GM12801 (cell line): ENCODE results near the gene IQGAP2.

Experiments
- TF ChIP-seq, protein P1 (sequence below): IDR thresholded peaks from one replicate; pipeline ENCODE4 v1.5.1; 2011; ENCODE audit warnings: control low read depth; ENCODE audit not compliant: insufficient read length; ENCODE audit errors: extremely low read depth

The IQGAP2 gene

DNA sequence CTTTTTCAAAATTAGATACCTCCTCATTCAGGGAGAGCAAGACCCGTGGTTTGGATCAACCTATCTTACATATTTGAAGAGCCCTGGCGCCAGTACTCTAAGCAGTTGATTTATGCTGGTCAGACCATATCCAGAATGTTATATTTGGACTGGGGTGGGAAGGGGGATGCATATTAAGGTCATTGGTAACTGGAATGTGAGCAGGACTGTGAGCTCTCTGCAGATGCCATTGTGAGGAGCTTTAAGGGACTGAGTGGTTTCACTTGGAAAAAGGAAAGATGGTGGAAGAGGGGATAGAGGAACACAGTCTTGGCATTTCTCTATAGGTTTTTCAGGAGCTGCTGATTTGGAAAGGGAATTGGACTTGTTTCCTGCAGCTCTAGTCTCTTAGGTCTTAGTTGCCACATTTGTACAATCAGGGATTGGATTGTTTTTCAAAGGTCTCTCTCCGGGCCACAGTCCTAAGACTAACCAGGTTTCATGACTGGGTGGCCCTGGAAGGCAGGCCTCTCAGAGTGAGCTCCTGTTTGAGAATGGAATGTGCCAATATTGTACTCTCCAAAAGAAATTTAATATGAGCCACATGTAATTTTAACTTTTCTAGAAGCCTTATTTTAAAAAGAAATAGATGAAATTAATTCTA, 287.1 kb downstream of the IQGAP2 start:
- TF ChIP-seq, protein P1, sequence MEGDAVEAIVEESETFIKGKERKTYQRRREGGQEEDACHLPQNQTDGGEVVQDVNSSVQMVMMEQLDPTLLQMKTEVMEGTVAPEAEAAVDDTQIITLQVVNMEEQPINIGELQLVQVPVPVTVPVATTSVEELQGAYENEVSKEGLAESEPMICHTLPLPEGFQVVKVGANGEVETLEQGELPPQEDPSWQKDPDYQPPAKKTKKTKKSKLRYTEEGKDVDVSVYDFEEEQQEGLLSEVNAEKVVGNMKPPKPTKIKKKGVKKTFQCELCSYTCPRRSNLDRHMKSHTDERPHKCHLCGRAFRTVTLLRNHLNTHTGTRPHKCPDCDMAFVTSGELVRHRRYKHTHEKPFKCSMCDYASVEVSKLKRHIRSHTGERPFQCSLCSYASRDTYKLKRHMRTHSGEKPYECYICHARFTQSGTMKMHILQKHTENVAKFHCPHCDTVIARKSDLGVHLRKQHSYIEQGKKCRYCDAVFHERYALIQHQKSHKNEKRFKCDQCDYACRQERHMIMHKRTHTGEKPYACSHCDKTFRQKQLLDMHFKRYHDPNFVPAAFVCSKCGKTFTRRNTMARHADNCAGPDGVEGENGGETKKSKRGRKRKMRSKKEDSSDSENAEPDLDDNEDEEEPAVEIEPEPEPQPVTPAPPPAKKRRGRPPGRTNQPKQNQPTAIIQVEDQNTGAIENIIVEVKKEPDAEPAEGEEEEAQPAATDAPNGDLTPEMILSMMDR = no peak

GRCh38 chr5:76690704-76691466, 287.8 kb downstream of the IQGAP2 start:
- TF ChIP-seq, protein P1 = no peak

- TF ChIP-seq, protein P1 = no peak
These were observed 288.6 kb downstream of the IQGAP2 start for GRCh38 chr5:76691467-76692273.

DNA sequence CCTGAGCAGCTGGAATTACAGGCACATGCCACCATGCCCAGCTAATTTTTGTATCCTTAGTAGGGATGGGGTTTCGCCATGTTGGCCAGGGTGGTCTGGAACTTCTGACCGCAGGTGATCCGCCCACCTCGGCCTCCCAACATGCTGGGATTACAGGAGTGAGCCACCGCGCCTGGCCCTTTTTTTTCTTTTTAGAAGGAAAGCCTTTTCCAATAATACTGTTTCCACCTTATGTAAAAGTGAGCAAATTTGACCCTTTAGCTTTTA, 289.1 kb downstream of the IQGAP2 start:
- TF ChIP-seq, protein P1 = no peak

DNA sequence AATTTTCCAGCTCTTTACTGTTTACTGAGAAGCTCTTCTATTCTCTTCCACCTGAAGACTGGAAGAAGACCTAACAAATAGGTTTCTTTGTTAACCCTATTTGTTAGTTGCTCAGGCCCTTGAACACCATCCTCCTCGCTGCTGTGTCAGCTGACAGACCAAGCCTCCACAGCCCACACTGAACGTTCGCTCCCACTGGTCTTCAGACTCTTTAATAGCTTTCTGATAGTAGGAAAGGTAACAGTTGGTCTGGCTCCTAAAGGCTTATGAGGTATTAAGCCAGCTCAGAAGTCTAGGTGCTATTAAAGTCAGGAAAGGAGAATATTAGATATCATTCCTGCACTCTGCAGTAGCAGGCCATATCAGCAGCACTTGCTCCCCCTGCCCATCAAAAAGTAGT, 289.6 kb downstream of the IQGAP2 start:
- TF ChIP-seq, protein P1 = no peak

GRCh38 chr5:76693141-76693540, 290.1 kb downstream of the IQGAP2 start:
- TF ChIP-seq, protein P1 = no peak

GRCh38 chr5:76694317-76694716, 291.2 kb downstream of the IQGAP2 start:
- TF ChIP-seq, protein P1 = no peak
